Endothelial cell of umbilical vein (primary cell): Measurements from ENCODE around the gene ZNF567. TPM values are rescaled to one million over a fixed set of nuclear protein-coding genes. Genes with fewer than 3 reads are reported as not detected.

Source experiments
- Bru-seq: library from RNA; stranded (reverse); fragments of 400-500 nt; gene quantifications from one replicate; lab custom pipeline; 2021; lab: Mats Ljungman, UMichigan
- BruChase-seq, 2 experiments: library from RNA; stranded (reverse); fragments of 400-500 nt; gene quantifications; one replicate each; lab custom pipeline; 2021; lab: Mats Ljungman, UMichigan
- BruUV-seq: library from RNA; stranded (reverse); fragments of 400-500 nt; replicated peaks from 2 replicates; lab custom pipeline; 2021; lab: Mats Ljungman, UMichigan
- CTCF ChIA-PET: fragments of 300-600, 350-600 bp; sonication (Branson Sonifier 250); formaldehyde crosslinking; loops from one replicate; lab custom pipeline; 2021; ENCODE audit warnings: antibody characterized with exemption, inconsistent platforms; lab: Charles Lee
- POLR2A ChIA-PET: fragments of 300-600, 350-600 bp; sonication (Branson Sonifier 250); formaldehyde crosslinking; loops from one replicate; lab custom pipeline; 2021; ENCODE audit warnings: antibody characterized with exemption, inconsistent platforms; lab: Charles Lee
- DNase-seq: peaks from one replicate; pipeline ENCODE4 v3.0.0-alpha.2; 2011; ENCODE audit warnings: low read depth, low spot score
- FAIRE-seq: peaks from 2 replicates; lab custom pipeline; 2011; peaks lifted over from hg19 to GRCh38; lab: Jason Lieb, UNC
- H2AFZ ChIP-seq: 2 replicates; pipeline ENCODE4 v1.6.0; 2012; ENCODE audit warnings: low read depth, low read length, control low read depth, inconsistent platforms
- H3K27ac ChIP-seq: 2 replicates; pipeline ENCODE4 v1.5.1; 2011; ENCODE audit warnings: low read depth, mild to moderate bottlenecking, control low read depth, low read length, moderate library complexity; ENCODE audit not compliant: insufficient read depth
- H3K27me3 ChIP-seq, 2 experiments: 2 replicates each; pipeline versions ENCODE4 v1.6.0 to v1.6.1; 2011; ENCODE audit warnings: low read length in 2 of 2, mixed read lengths in 1 of 2; ENCODE audit not compliant: control insufficient read depth in 2 of 2, insufficient read depth in 2 of 2
- H3K36me3 ChIP-seq, 2 experiments: 2 replicates in 1 of 2; 3 replicates in 1 of 2; pipeline ENCODE4 v1.5.1; 2011; ENCODE audit warnings: low read length in 2 of 2, mild to moderate bottlenecking in 1 of 2, moderate library complexity in 1 of 2; ENCODE audit not compliant: control insufficient read depth in 2 of 2, insufficient read depth in 2 of 2; ENCODE audit errors: extremely low read depth in 1 of 2
- H3K4me1 ChIP-seq: 3 replicates; pipeline ENCODE4 v1.5.1; 2011; ENCODE audit warnings: mild to moderate bottlenecking, low read length; ENCODE audit not compliant: control insufficient read depth, insufficient read depth; ENCODE audit errors: extremely low read depth
- H3K4me2 ChIP-seq: 2 replicates; pipeline ENCODE4 v1.6.1; 2011; ENCODE audit warnings: low read length, control low read depth, mixed read lengths; ENCODE audit not compliant: insufficient read depth
- H3K4me3 ChIP-seq, 3 experiments: fragments of 200-600 bp in 1 of 3; sonication (generic), shearing (Covaris generic) in 1 of 3; replicated peaks in 1 of 3; 2 replicates each; pipeline ENCODE4 v1.5.1; 2011 to 2016; ENCODE audit warnings: control low read depth in 3 of 3, low read length in 3 of 3, mild to moderate bottlenecking in 2 of 3, inconsistent platforms in 1 of 3, low read depth in 1 of 3, moderate library complexity in 1 of 3; ENCODE audit not compliant: insufficient read depth in 1 of 3
- H3K79me2 ChIP-seq: 2 replicates; pipeline ENCODE4 v1.6.0; 2012; ENCODE audit warnings: low read length, inconsistent platforms; ENCODE audit not compliant: control insufficient read depth, insufficient read depth
- H3K9ac ChIP-seq: replicated peaks from 2 replicates; pipeline ENCODE3; 2011; ENCODE audit warnings: low read length, control low read depth; ENCODE audit not compliant: insufficient read depth; ENCODE audit errors: extremely low read depth
- H3K9me1 ChIP-seq: replicated peaks from 3 replicates; pipeline ENCODE4 v1.6.0; 2011; ENCODE audit warnings: mild to moderate bottlenecking, low read length; ENCODE audit not compliant: control insufficient read depth, insufficient read depth; ENCODE audit errors: extremely low read depth
- H3K9me3 ChIP-seq: replicated peaks from 2 replicates; pipeline ENCODE4 v1.5.1; 2012; ENCODE audit warnings: low read length, inconsistent platforms; ENCODE audit not compliant: control insufficient read depth, insufficient read depth
- H4K20me1 ChIP-seq: replicated peaks from 2 replicates; pipeline ENCODE3; 2011; ENCODE audit warnings: mild to moderate bottlenecking, low read length; ENCODE audit not compliant: control insufficient read depth, insufficient read depth; ENCODE audit errors: extremely low read depth
- JUN ChIP-seq: IDR thresholded peaks from 2 replicates; pipeline ENCODE4 v1.6.1; 2011; ENCODE audit warnings: borderline replicate concordance, low read depth; ENCODE audit not compliant: insufficient read length, insufficient read depth
- POLR2A ChIP-seq: IDR thresholded peaks from 2 replicates; pipeline ENCODE4 v1.6.1; 2012; ENCODE audit warnings: low read depth, mild to moderate bottlenecking, control low read depth, low read length
- POLR2AphosphoS5 ChIP-seq: IDR thresholded peaks from 2 replicates; pipeline ENCODE4 v1.6.1; 2012; ENCODE audit warnings: low read depth, mild to moderate bottlenecking, control low read depth, low read length, moderate library complexity; ENCODE audit not compliant: insufficient read depth
- dilution Hi-C: fragments of 300-500 bp; cut with MboI; formaldehyde crosslinking; loops from one replicate; pipeline ENCODE4 v1.15.0; 2019; ENCODE audit warnings: low sequenced_read_pairs; ENCODE audit not compliant: extremely low pct_ligation_motif_present
- intact Hi-C: fragments of 100-400 bp; cut with micrococcal nuclease; formaldehyde crosslinking; loops from one replicate; pipeline ENCODE4 v1.10.0; 2022
- long read RNA-seq: library from polyadenylated mRNA; stranded (forward); transcript quantifications from one replicate; pipeline ENCODE4 v2.0.0, GENCODE V29; 2021
- polyA minus RNA-seq, 3 experiments: library from RNA; depleted of rRNA, polyadenylated mRNA; stranded (reverse); fragments of >200 nt; gene quantifications; 1 replicate in 1 of 3; 2 replicates in 2 of 3; pipeline ENCODE4 v1.2.3, GENCODE V29; 2011
- polyA plus RNA-seq, 4 experiments: library from polyadenylated mRNA; depleted of rRNA in 3 of 4; stranded (reverse) in 3 of 4; unstranded in 1 of 4; fragments of >200 nt; gene quantifications; 2 replicates each; pipeline versions ENCODE4 v1.2.1 to v1.2.3, GENCODE V29; 2011 to 2012; ENCODE audit warnings: missing spikeins in 1 of 4
- total RNA-seq: library from RNA; stranded (reverse); gene quantifications from 2 replicates; pipeline ENCODE4 v1.2.3, GENCODE V29; 2021

The ZNF567 gene
- total RNA-seq (4.4 and 5.9 TPM in 2 replicates), polyA plus RNA-seq (2.6 and 3.4 TPM in 2 replicates), polyA minus RNA-seq (6.3 and 6.6 TPM in 2 replicates), Bru-seq, nascent RNA (percentile 66 among the genes with signal in this experiment), BruChase-seq, experiment 1, labeled RNA remaining after a 6-hour chase (percentile 55 among the genes with signal in this experiment), BruChase-seq, experiment 2, labeled RNA remaining after a 2-hour chase (percentile 54 among the genes with signal in this experiment)
- 2.5 and 3.6 TPM in 2 replicates for polyA plus RNA-seq (2011; cell fraction: cytosol; rRNA removed)
- 11.2 and 13.6 TPM in 2 replicates for polyA plus RNA-seq (2011; cell fraction: nucleus; rRNA removed)
- 4.8 and 5.2 TPM in 2 replicates for polyA plus RNA-seq (2012)
- 3.0 TPM for polyA minus RNA-seq (2011; cell fraction: cytosol; rRNA and poly(A)+ RNA removed)
- polyA minus RNA-seq (2011; cell fraction: nucleus; rRNA and poly(A)+ RNA removed) = 5.2 and 6.6 TPM in 2 replicates
- long read RNA-seq, partial matches to known transcripts = 1 of 11 reads
- long read RNA-seq, other reads (novel, unspliced or antisense) = 8 of 11 reads

DNA sequence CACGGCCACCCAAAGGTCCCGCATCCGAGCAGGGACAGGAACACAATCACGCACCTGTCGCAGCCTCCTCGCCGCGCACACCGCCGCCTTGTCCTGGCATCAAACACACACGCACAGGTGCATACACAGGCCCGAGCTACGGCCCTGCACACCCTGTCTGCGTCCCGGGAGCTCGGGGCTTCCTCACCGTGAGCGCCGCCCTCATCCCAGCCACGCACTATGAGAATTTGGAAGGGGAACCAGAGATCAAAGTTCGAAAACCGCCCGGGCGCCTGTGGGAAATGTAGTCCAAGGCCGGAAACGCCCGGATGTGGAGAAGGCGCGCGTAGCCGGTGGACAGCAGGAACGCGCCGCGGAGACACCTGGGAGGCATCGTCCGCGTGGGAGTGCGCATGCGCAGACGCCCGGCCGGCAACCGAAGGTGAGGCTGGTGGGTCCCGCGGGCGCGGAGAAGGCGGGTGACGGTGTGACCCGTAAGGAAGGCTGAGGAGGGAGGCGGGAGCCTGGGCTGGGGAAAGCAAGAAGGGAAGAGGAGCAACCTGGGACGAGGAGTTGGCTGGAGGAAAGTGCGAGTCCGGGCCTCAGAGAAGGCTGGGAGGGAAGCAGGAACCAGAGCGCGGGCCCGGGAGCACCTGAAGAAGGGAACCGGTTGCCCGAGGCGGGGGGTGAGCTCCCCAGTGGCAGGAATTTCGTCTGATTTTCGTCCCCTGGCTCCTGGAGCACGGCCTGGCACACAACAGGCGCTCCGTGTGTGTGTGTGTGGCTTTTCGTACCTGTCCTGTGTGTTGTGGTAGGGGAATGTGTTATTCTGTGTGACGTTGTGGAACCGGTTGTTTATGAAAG, at the start of gene ZNF567:
TSS of gene ZNF567 (plus strand) at position 399 of the 843 bp plus-strand sequence. CDS start 7,256 bp downstream, outside the sequence.
- ChIA-PET CTCF (no interaction called here), POLR2A (no interaction called here)
- H3K4me3 ChIP-seq = peak within 1 kb of the TSS; percentile 10 to 80 (median 80)
- no peaks in the 10 kb centered on the region for H4K20me1 ChIP-seq
- H3K4me2 ChIP-seq = peak within 1 kb of the TSS; percentile 87
- FAIRE-seq (peak; percentile 89), DNase-seq (peak; percentile 88)
- intact Hi-C loops = loop anchor here (1.0 kb wide), 1 partner anchor 21 kb away; the partner anchor contains the start of gene ZNF461
- peak within 1 kb of the TSS; percentile 0 for H3K27ac ChIP-seq
- dilution Hi-C loops = no loop called here
- H3K9ac ChIP-seq = peak within 1 kb of the TSS; percentile 7
- H3K36me3 ChIP-seq = peaks cover 4 to 7% of the 10 kb centered on the region in 2 experiments
- H3K79me2 ChIP-seq = peaks cover 9% of the 10 kb centered on the region
- no peaks in the 10 kb centered on the region for H3K27me3 ChIP-seq
- H2AFZ ChIP-seq = peak within 1 kb of the TSS; percentile 64
- peaks cover 13% of the 10 kb centered on the region for H3K4me1 ChIP-seq
- H3K9me3 ChIP-seq = no peaks in the 10 kb centered on the region
- TF ChIP-seq POLR2AphosphoS5 (peak; percentile 89), POLR2A (peak; percentile 72), JUN (no peak)
- no TSS peak for BruUV-seq
- H3K9me1 ChIP-seq = no peaks in the 10 kb centered on the region
